ENCODE data around the gene STAC3.

STAC3 gene

GRCh38 chr12:57273516-57273915 is 22.5 kb upstream of the STAC3 start:
- no peak for TF ChIP-seq CTCF (IDR thresholded peaks at IDR 0.05; ENCODE audit: low read depth, low read length)
- DNase-seq (ENCODE audit: extremely low read depth, low read depth): no peak

- TF ChIP-seq CTCF (IDR thresholded peaks at IDR 0.05; ENCODE audit: low read depth, low read length): no peak
- DNase-seq (ENCODE audit: extremely low read depth, low read depth): no peak
These were observed 21.6 kb upstream of the STAC3 start for GRCh38 chr12:57272337-57273151.

GRCh38 chr12:57270966-57271470 is 20.0 kb upstream of the STAC3 start:
- no peak for TF ChIP-seq CTCF (IDR thresholded peaks at IDR 0.05; ENCODE audit: low read depth, low read length)

GRCh38 chr12:57268264-57268663 is 17.3 kb upstream of the STAC3 start:
- no peak for DNase-seq (ENCODE audit: extremely low read depth, low read depth)
- no peak for TF ChIP-seq CTCF (IDR thresholded peaks at IDR 0.05; ENCODE audit: low read depth, low read length)

More at GRCh38 chr12:57270966-57271470, 20.0 kb upstream of the STAC3 start:
- no peak for DNase-seq (ENCODE audit: extremely low read depth, low read depth)

GRCh38 chr12:57266681-57267080 is 15.7 kb upstream of the STAC3 start:
- TF ChIP-seq CTCF (IDR thresholded peaks at IDR 0.05; ENCODE audit: low read depth, low read length): no peak

GRCh38 chr12:57263096-57263495 is 12.1 kb upstream of the STAC3 start:
- TF ChIP-seq CTCF (IDR thresholded peaks at IDR 0.05; ENCODE audit: low read depth, low read length): no peak
- no peak for DNase-seq (ENCODE audit: extremely low read depth, low read depth)

More at GRCh38 chr12:57266681-57267080, 15.7 kb upstream of the STAC3 start:
- no peak for DNase-seq (ENCODE audit: extremely low read depth, low read depth)

GRCh38 chr12:57262126-57262822 is 11.3 kb upstream of the STAC3 start:
- DNase-seq (ENCODE audit: extremely low read depth, low read depth): no peak
- TF ChIP-seq CTCF (IDR thresholded peaks at IDR 0.05; ENCODE audit: low read depth, low read length): no peak
